Measurements from ENCODE around the gene FBXL3. TPM values are rescaled to one million over a fixed set of nuclear protein-coding genes. Genes with fewer than 3 reads are reported as not detected.

Gene FBXL3
- total and polyA plus RNA-seq, 2 of the 8 experiments (the other 6 are each of a cell fraction or from before 2014, with no cell fraction given) = 4.9 to 14.9 TPM

DNA sequence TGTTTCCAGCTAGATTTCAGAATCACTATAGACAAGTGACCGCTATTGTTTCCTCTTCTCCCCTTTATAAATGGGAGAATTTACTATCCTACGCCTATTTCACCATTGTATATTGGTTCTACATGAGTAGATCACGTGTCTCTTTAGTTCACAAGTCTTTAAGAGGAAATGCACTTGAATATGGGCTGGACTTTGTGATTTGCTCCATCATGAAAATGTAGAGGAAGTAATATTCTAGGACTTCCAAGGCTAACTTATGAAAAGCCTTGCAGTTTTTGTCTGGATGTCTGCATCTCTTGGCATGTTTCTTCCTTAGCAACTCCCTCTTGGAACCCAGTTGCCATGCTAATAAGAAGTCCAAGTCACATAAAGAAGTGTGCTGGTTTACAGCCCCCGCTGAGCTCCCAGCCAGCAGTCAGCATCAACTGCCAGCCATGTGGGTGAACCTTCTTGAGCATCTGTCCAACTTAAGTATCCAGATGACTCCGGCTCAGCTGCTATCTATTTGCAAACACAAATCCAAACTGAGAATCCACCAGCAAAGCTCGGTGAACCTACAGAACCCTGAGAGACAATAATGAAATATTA is 4.8 kb upstream of the FBXL3 start (continued):
- TF ChIP-seq, protein P1, sequence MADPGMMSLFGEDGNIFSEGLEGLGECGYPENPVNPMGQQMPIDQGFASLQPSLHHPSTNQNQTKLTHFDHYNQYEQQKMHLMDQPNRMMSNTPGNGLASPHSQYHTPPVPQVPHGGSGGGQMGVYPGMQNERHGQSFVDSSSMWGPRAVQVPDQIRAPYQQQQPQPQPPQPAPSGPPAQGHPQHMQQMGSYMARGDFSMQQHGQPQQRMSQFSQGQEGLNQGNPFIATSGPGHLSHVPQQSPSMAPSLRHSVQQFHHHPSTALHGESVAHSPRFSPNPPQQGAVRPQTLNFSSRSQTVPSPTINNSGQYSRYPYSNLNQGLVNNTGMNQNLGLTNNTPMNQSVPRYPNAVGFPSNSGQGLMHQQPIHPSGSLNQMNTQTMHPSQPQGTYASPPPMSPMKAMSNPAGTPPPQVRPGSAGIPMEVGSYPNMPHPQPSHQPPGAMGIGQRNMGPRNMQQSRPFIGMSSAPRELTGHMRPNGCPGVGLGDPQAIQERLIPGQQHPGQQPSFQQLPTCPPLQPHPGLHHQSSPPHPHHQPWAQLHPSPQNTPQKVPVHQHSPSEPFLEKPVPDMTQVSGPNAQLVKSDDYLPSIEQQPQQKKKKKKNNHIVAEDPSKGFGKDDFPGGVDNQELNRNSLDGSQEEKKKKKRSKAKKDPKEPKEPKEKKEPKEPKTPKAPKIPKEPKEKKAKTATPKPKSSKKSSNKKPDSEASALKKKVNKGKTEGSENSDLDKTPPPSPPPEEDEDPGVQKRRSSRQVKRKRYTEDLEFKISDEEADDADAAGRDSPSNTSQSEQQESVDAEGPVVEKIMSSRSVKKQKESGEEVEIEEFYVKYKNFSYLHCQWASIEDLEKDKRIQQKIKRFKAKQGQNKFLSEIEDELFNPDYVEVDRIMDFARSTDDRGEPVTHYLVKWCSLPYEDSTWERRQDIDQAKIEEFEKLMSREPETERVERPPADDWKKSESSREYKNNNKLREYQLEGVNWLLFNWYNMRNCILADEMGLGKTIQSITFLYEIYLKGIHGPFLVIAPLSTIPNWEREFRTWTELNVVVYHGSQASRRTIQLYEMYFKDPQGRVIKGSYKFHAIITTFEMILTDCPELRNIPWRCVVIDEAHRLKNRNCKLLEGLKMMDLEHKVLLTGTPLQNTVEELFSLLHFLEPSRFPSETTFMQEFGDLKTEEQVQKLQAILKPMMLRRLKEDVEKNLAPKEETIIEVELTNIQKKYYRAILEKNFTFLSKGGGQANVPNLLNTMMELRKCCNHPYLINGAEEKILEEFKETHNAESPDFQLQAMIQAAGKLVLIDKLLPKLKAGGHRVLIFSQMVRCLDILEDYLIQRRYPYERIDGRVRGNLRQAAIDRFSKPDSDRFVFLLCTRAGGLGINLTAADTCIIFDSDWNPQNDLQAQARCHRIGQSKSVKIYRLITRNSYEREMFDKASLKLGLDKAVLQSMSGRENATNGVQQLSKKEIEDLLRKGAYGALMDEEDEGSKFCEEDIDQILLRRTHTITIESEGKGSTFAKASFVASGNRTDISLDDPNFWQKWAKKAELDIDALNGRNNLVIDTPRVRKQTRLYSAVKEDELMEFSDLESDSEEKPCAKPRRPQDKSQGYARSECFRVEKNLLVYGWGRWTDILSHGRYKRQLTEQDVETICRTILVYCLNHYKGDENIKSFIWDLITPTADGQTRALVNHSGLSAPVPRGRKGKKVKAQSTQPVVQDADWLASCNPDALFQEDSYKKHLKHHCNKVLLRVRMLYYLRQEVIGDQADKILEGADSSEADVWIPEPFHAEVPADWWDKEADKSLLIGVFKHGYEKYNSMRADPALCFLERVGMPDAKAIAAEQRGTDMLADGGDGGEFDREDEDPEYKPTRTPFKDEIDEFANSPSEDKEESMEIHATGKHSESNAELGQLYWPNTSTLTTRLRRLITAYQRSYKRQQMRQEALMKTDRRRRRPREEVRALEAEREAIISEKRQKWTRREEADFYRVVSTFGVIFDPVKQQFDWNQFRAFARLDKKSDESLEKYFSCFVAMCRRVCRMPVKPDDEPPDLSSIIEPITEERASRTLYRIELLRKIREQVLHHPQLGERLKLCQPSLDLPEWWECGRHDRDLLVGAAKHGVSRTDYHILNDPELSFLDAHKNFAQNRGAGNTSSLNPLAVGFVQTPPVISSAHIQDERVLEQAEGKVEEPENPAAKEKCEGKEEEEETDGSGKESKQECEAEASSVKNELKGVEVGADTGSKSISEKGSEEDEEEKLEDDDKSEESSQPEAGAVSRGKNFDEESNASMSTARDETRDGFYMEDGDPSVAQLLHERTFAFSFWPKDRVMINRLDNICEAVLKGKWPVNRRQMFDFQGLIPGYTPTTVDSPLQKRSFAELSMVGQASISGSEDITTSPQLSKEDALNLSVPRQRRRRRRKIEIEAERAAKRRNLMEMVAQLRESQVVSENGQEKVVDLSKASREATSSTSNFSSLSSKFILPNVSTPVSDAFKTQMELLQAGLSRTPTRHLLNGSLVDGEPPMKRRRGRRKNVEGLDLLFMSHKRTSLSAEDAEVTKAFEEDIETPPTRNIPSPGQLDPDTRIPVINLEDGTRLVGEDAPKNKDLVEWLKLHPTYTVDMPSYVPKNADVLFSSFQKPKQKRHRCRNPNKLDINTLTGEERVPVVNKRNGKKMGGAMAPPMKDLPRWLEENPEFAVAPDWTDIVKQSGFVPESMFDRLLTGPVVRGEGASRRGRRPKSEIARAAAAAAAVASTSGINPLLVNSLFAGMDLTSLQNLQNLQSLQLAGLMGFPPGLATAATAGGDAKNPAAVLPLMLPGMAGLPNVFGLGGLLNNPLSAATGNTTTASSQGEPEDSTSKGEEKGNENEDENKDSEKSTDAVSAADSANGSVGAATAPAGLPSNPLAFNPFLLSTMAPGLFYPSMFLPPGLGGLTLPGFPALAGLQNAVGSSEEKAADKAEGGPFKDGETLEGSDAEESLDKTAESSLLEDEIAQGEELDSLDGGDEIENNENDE (IDR thresholded peaks at IDR 0.05; ENCODE audit: insufficient replicate concordance, low read length) = no peak
- TF ChIP-seq KDM5A (IDR thresholded peaks at IDR 0.05; ENCODE audit: low read length) (no peak), HDAC6 (IDR thresholded peaks at IDR 0.05; ENCODE audit: low read depth, low read length) (no peak), EGR1 (IDR thresholded peaks at IDR 0.05; ENCODE audit: borderline replicate concordance, low read depth, low read length) (no peak), JUN (IDR thresholded peaks at IDR 0.05; ENCODE audit: low read depth, low read length) (no peak), CHD2 (IDR thresholded peaks at IDR 0.05; ENCODE audit: low read length) (no peak), RNF2 (IDR thresholded peaks at IDR 0.05; ENCODE audit: borderline replicate concordance, low read depth, low read length, missing control alignments, poor library complexity, severe bottlenecking) (no peak), TEAD4 (IDR thresholded peaks at IDR 0.05; ENCODE audit: low read depth, low read length) (no peak), SRF (IDR thresholded peaks at IDR 0.05; ENCODE audit: low read depth, low read length) (no peak), CTBP2 (IDR thresholded peaks at IDR 0.05; ENCODE audit: borderline replicate concordance, insufficient read depth, insufficient read length, low read length) (no peak)
